Measurements from ENCODE around the gene CHST11.

CHST11 gene

DNA sequence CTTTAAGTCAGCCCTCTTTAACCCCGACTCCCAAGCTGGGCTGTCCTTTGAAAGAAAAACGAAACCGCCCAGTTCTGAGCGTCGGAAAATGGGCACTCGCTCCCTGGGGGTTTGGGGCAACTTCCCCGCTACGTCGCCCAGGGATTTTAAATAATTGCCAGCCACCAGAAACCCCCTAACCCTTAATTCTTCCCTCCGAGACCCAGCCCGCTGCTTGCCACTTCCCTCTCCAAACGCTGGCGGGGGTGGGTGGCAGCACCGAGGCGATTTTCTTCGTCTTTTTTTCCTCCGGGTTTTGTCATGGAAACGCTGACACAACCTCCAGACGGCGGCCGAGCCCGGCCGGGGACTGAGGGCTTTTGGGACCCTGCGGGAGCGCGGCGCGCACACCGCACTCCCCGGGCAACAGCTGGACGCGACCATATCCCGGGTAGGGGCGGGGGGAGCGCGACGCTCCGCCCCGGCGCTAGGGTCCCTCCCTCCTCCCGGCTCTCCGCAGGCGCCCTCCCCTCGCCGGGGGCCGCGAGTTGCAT lies at the start of gene CHST11:
Gene CHST11, plus strand, starts transcription at position 532 of the 533 bp plus-strand sequence.
- H2AFZ ChIP-seq (ENCODE audit: low read depth, low read length), result peak within 1 kb of the TSS; percentile 54
- H4K20me1 ChIP-seq (ENCODE audit: insufficient read depth, low read length), result peaks cover 53% of the 10 kb centered on the region
- H3K79me2 ChIP-seq (ENCODE audit: insufficient read depth, low read length), result peaks cover 55% of the 10 kb centered on the region
- peak within 1 kb of the TSS; percentile 91 for H3K27ac ChIP-seq (ENCODE audit: low read length)
- H3K36me3 ChIP-seq (ENCODE audit: insufficient read depth, low read length), result peaks cover 44% of the 10 kb centered on the region
- ATAC-seq (ENCODE audit: insufficient read depth, low read depth), result peak; percentile 69
- DNase-seq, result peak; percentile 89
- H3K4me1 ChIP-seq (ENCODE audit: insufficient read depth, low read length), result peaks cover 37% of the 10 kb centered on the region
- peak within 1 kb of the TSS; percentile 83 for H3K4me2 ChIP-seq (ENCODE audit: insufficient read depth, low read length)
- H3K9ac ChIP-seq (ENCODE audit: low read depth, low read length), result peak within 1 kb of the TSS; percentile 98
- H3K4me3 ChIP-seq (ENCODE audit: low read depth in 1 of 2, low read length in 2 of 2), result peak within 1 kb of the TSS; percentile 78 to 99
- no peaks in the 10 kb centered on the region for H3K27me3 ChIP-seq (ENCODE audit: insufficient read depth, low read length, poor library complexity)
- peak; percentile 38 for TF ChIP-seq CTCF (IDR thresholded peaks at IDR 0.05; ENCODE audit: borderline replicate concordance, extremely low read depth, low read length, poor library complexity, severe bottlenecking)
- no peak for TF ChIP-seq EZH2 (IDR thresholded peaks at IDR 0.05; ENCODE audit: borderline replicate concordance, low read depth, low read length, severe bottlenecking)
- H3K9me3 ChIP-seq (ENCODE audit: insufficient read depth, low read length, severe bottlenecking), result no peaks in the 10 kb centered on the region

- no peak overlapping the region for H3K4me3 ChIP-seq (ENCODE audit: low read depth in 1 of 2, low read length in 2 of 2)
- no peak overlapping the region for H3K9ac ChIP-seq (ENCODE audit: low read depth, low read length)
- H3K9me3 ChIP-seq (ENCODE audit: insufficient read depth, low read length, severe bottlenecking), result no peaks in the 10 kb centered on the region
- TF ChIP-seq CTCF (IDR thresholded peaks at IDR 0.05; ENCODE audit: borderline replicate concordance, extremely low read depth, low read length, poor library complexity, severe bottlenecking) (no peak), EZH2 (IDR thresholded peaks at IDR 0.05; ENCODE audit: borderline replicate concordance, low read depth, low read length, severe bottlenecking) (no peak)
- DNase-seq (no peak), ATAC-seq (ENCODE audit: insufficient read depth, low read depth) (no peak)
- no peaks in the 10 kb centered on the region for H3K36me3 ChIP-seq (ENCODE audit: insufficient read depth, low read length)
- no peak overlapping the region for H3K27ac ChIP-seq (ENCODE audit: low read length)
- no peaks in the 10 kb centered on the region for H3K27me3 ChIP-seq (ENCODE audit: insufficient read depth, low read length, poor library complexity)
- no peak overlapping the region for H2AFZ ChIP-seq (ENCODE audit: low read depth, low read length)
- no peaks in the 10 kb centered on the region for H4K20me1 ChIP-seq (ENCODE audit: insufficient read depth, low read length)
- H3K4me2 ChIP-seq (ENCODE audit: insufficient read depth, low read length), result no peak overlapping the region
- H3K4me1 ChIP-seq (ENCODE audit: insufficient read depth, low read length), result no peaks in the 10 kb centered on the region
- H3K79me2 ChIP-seq (ENCODE audit: insufficient read depth, low read length), result no peaks in the 10 kb centered on the region
These were observed 49.3 kb upstream of the CHST11 start for GRCh38 chr12:104407438-104407837.

DNA sequence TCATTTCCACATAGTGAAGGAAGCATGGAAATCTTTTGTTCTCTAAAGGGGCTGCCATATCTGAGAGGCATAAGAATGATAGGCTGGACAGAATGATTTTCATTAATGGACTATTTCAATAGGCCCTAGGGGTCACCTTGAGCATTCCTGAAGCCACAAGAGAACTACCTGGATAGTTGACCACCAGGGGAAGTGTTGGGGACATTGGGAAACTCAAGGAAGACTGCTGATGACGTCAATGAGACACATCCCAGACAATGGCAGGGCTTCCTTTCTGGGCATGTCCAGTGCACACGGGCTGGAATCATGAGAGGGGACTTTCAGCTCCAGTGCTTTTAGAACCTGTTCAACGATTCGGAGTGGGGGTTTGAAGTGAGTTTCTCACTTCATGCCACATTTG lies 48.8 kb upstream of the CHST11 start:
- Histone ChIP-seq H2AFZ (ENCODE audit: low read depth, low read length) (no peak overlapping the region), H3K4me1 (ENCODE audit: insufficient read depth, low read length) (no peaks in the 10 kb centered on the region), H3K36me3 (ENCODE audit: insufficient read depth, low read length) (no peaks in the 10 kb centered on the region), H3K4me2 (ENCODE audit: insufficient read depth, low read length) (no peak overlapping the region), H3K4me3 (ENCODE audit: low read depth in 1 of 2, low read length in 2 of 2) (no peak overlapping the region), H3K27me3 (ENCODE audit: insufficient read depth, low read length, poor library complexity) (no peaks in the 10 kb centered on the region), H4K20me1 (ENCODE audit: insufficient read depth, low read length) (no peaks in the 10 kb centered on the region), H3K9me3 (ENCODE audit: insufficient read depth, low read length, severe bottlenecking) (no peaks in the 10 kb centered on the region), H3K27ac (ENCODE audit: low read length) (no peak overlapping the region), H3K9ac (ENCODE audit: low read depth, low read length) (no peak overlapping the region), H3K79me2 (ENCODE audit: insufficient read depth, low read length) (no peaks in the 10 kb centered on the region)
- TF ChIP-seq CTCF (IDR thresholded peaks at IDR 0.05; ENCODE audit: borderline replicate concordance, extremely low read depth, low read length, poor library complexity, severe bottlenecking) (no peak), EZH2 (IDR thresholded peaks at IDR 0.05; ENCODE audit: borderline replicate concordance, low read depth, low read length, severe bottlenecking) (no peak)
- ATAC-seq (ENCODE audit: insufficient read depth, low read depth) (no peak), DNase-seq (no peak)

All from DND-41 (cell line).